OCI-LY1 (cell line): ENCODE measurements around the gene MARCHF6.
"Not testable (repeated sequence)": the region's sequence is repeated elsewhere in the genome, so short reads cannot be mapped to it uniquely, and the experiment has no call there.

Experiments
- H2AFZ ChIP-seq: fragments of 200-600 bp; sonication (generic), shearing (Covaris generic); 2 replicates; pipeline ENCODE4 v1.6.0; 2014; ENCODE audit warnings: antibody characterized with exemption, mild to moderate bottlenecking, low read length
- H3F3A ChIP-seq: fragments of 200-600 bp; sonication (generic), shearing (Covaris generic); 2 replicates; pipeline ENCODE4 v1.6.0; 2014; ENCODE audit warnings: mild to moderate bottlenecking, antibody characterized with exemption, low read length, moderate library complexity; ENCODE audit not compliant: insufficient read depth
- H3K27ac ChIP-seq: fragments of 200-600 bp; sonication (generic); 2 replicates; pipeline ENCODE4 v1.5.1; 2014; ENCODE audit warnings: low read length, mixed run types, mild to moderate bottlenecking, low read depth; ENCODE audit not compliant: poor library complexity, severe bottlenecking
- H3K27me3 ChIP-seq: fragments of 200-600 bp; sonication (generic); 2 replicates; pipeline ENCODE4 v1.6.0; 2014; ENCODE audit warnings: antibody characterized with exemption, mild to moderate bottlenecking, low read length, moderate library complexity; ENCODE audit not compliant: insufficient read depth
- H3K36me3 ChIP-seq: fragments of 200-600 bp; sonication (generic); 2 replicates; pipeline ENCODE4 v1.6.1; 2014; ENCODE audit warnings: mild to moderate bottlenecking, antibody characterized with exemption, low read length, moderate library complexity, mixed read lengths; ENCODE audit not compliant: insufficient read depth
- H3K4me1 ChIP-seq: fragments of 200-600 bp; sonication (generic); 2 replicates; pipeline ENCODE4 v1.5.1; 2014; ENCODE audit warnings: mild to moderate bottlenecking, low read length, moderate library complexity; ENCODE audit not compliant: insufficient read depth, severe bottlenecking
- H3K4me2 ChIP-seq: fragments of 200-600 bp; sonication (generic), shearing (Covaris generic); 2 replicates; pipeline ENCODE4 v1.6.1; 2014; ENCODE audit warnings: low read length
- H3K4me3 ChIP-seq: fragments of 200-600 bp; sonication (generic); 2 replicates; pipeline ENCODE4 v1.5.1; 2014; ENCODE audit warnings: low read length, low read depth, mild to moderate bottlenecking, mixed read lengths; ENCODE audit not compliant: poor library complexity, severe bottlenecking
- H3K79me2 ChIP-seq: fragments of 200-600 bp; shearing (Covaris generic); 2 replicates; pipeline ENCODE4 v1.6.1; 2016; ENCODE audit warnings: mixed run types, low read length, mixed read lengths; ENCODE audit not compliant: insufficient read depth
- H3K9ac ChIP-seq: fragments of 200-600 bp; sonication (generic), shearing (Covaris generic); 2 replicates; pipeline ENCODE4 v1.6.1; 2014; ENCODE audit warnings: mild to moderate bottlenecking, low read length, mixed read lengths
- H3K9me2 ChIP-seq: fragments of 200-600 bp; sonication (generic), shearing (Covaris generic); 2 replicates; pipeline ENCODE4 v1.6.1; 2014; ENCODE audit warnings: low read depth, mild to moderate bottlenecking, low read length, mixed read lengths
- H3K9me3 ChIP-seq: fragments of 200-600 bp; shearing (Covaris generic); 2 replicates; pipeline ENCODE4 v1.6.1; 2014; ENCODE audit warnings: low read length, mixed read lengths
- H4K20me1 ChIP-seq: fragments of 200-600 bp; sonication (generic), shearing (Covaris generic); 2 replicates; pipeline ENCODE4 v1.6.0; 2016; ENCODE audit warnings: mild to moderate bottlenecking, low read length; ENCODE audit not compliant: insufficient read depth
- EZH2 ChIP-seq: fragments of 200-600 bp; sonication (generic), shearing (Covaris generic); IDR thresholded peaks from 2 replicates; pipeline ENCODE4 v1.8.0; 2017; ENCODE audit warnings: borderline replicate concordance, mixed run types, mild to moderate bottlenecking, antibody characterized with exemption, low read length, moderate library complexity, mixed read lengths
- TF ChIP-seq, protein P1 (sequence below): fragments of 200-600 bp; sonication (generic), shearing (Covaris generic); IDR thresholded peaks from 2 replicates; pipeline ENCODE4 v1.5.1; 2017; ENCODE audit warnings: mild to moderate bottlenecking, antibody characterized with exemption, low read length, moderate library complexity, mixed read lengths

Gene MARCHF6

DNA sequence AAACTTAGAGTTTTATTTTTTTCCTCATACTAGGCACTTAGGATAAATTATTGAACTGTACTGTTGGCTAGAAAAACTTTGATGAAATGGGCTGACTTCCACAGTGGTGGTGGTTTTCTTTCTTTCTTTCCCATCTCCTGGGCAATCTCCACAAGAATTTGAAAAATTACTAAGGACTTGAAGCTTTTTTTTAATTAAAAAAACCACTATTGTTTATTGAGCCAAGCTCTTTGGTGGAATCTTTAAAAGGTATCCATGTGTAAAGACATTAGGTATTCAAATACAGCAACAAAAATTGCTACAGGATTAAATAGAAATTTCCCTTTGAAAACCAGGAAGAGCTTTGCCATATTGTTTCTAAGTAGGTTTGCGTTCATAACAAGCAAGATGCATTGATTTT is 14.1 kb downstream of the MARCHF6 start:
- Histone ChIP-seq H3K9me3 (no peaks in the 10 kb centered on the region), H3K79me2 (peaks cover 100% of the 10 kb centered on the region), H3K4me3 (no peak overlapping the region), H3K9ac (no peak overlapping the region), H4K20me1 (0 out of 2 replicates have a peak, but pooled peaks cover 12% of the 10 kb centered on the region), H3K9me2 (no peaks in the 10 kb centered on the region), H3K4me2 (no peak overlapping the region), H3K4me1 (peaks cover 5% of the 10 kb centered on the region), H3K27ac (no peak overlapping the region), H3K27me3 (no peaks in the 10 kb centered on the region), H3K36me3 (peaks cover 11% of the 10 kb centered on the region; the same call in 1 of the 2 replicates), H3F3A (no peaks in the 10 kb centered on the region), H2AFZ (no peak overlapping the region)
- TF ChIP-seq, protein P1, sequence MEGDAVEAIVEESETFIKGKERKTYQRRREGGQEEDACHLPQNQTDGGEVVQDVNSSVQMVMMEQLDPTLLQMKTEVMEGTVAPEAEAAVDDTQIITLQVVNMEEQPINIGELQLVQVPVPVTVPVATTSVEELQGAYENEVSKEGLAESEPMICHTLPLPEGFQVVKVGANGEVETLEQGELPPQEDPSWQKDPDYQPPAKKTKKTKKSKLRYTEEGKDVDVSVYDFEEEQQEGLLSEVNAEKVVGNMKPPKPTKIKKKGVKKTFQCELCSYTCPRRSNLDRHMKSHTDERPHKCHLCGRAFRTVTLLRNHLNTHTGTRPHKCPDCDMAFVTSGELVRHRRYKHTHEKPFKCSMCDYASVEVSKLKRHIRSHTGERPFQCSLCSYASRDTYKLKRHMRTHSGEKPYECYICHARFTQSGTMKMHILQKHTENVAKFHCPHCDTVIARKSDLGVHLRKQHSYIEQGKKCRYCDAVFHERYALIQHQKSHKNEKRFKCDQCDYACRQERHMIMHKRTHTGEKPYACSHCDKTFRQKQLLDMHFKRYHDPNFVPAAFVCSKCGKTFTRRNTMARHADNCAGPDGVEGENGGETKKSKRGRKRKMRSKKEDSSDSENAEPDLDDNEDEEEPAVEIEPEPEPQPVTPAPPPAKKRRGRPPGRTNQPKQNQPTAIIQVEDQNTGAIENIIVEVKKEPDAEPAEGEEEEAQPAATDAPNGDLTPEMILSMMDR: no peak
- no peak for TF ChIP-seq EZH2

DNA sequence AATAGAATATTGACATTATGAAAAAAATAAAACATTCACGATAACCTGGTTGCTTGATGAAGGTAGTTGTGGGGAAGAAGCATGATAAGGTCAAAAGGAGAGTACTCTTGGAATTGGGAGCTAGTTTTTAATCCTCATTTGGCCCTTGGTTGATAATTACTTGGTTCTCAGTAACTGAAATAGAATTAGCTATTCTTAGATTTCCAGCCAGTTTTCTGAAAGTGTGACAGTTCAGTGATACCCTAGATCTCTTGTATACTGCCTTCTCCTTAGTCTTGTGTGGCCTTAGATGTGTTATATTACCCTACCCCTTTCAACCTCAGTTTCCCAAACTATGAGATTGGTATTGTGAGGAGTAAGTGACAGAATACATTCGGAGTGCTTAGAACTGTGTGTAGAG is 17.4 kb downstream of the MARCHF6 start:
- H3K4me1 ChIP-seq: no peaks in the 10 kb centered on the region

DNA sequence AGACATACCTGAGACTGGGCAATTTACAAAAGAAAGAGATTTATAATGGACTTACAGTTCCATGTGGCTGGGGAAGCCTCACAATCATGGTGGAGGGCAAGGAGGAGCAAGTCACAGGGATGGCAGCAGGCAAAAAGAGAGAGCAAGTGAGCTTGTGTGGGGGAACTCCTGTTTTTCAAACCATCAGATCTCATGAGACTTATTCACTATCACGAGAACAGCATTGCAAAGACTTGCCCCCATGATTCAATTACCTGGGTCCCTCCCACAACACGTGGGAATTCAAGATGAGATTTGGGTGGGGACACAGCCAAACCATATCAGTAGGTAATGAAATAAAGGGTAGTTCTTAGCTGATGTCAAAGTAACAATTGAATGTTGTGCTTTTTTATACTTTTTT is 17.9 kb downstream of the MARCHF6 start:
- H3F3A ChIP-seq, H2AFZ ChIP-seq, H3K9me3 ChIP-seq, H4K20me1 ChIP-seq, H3K4me3 ChIP-seq, H3K9me2 ChIP-seq, H3K9ac ChIP-seq, H3K27ac ChIP-seq, H3K4me2 ChIP-seq, H3K27me3 ChIP-seq, H3K4me1 ChIP-seq: not testable (repeated sequence)
- Histone ChIP-seq H3K36me3 (peaks cover 19% of the 10 kb centered on the region), H3K79me2 (peaks cover 87% of the 10 kb centered on the region)

More for the DNA sequence above, 17.4 kb downstream of the MARCHF6 start:
- peaks cover 90% of the 10 kb centered on the region for H3K79me2 ChIP-seq
- no peaks in the 10 kb centered on the region for H3K27me3 ChIP-seq
- 0 out of 2 replicates have a peak, but pooled peaks cover 2% of the 10 kb centered on the region for H4K20me1 ChIP-seq
- H3K9ac ChIP-seq: no peak overlapping the region
- no peak overlapping the region for H3K4me3 ChIP-seq
- no peaks in the 10 kb centered on the region for H3K9me2 ChIP-seq
- H3K4me2 ChIP-seq: no peak overlapping the region
- H3F3A ChIP-seq: no peaks in the 10 kb centered on the region
- no peak overlapping the region for H3K27ac ChIP-seq
- TF ChIP-seq EZH2: no peak
- TF ChIP-seq, protein P1: no peak
- no peaks in the 10 kb centered on the region for H3K9me3 ChIP-seq
- peaks cover 17% of the 10 kb centered on the region for H3K36me3 ChIP-seq
- no peak overlapping the region for H2AFZ ChIP-seq
